Mesenchymal stem cell (in vitro differentiated cells and primary cell): ENCODE results near the gene DISC1.
A peak's percentile ranks its signal among the peaks of the same experiment; 100 is the strongest.

Experiments
- DNase-seq: peaks from one replicate; pipeline ENCODE4 v3.0.0-alpha.2; 2013
- H2AFZ ChIP-seq: one replicate; pipeline ENCODE4 v1.6.1; 2013; ENCODE audit warnings: low read depth, mild to moderate bottlenecking, control low read depth, inconsistent platforms, low read length, moderate library complexity
- H2AK5ac ChIP-seq: 2 replicates; pipeline ENCODE4 v1.6.1; 2013; ENCODE audit warnings: low read length, moderate library complexity, mild to moderate bottlenecking, inconsistent platforms; ENCODE audit not compliant: severe bottlenecking
- H2BK120ac ChIP-seq: one replicate; pipeline ENCODE4 v1.6.1; 2013; ENCODE audit warnings: low read depth, mild to moderate bottlenecking, inconsistent platforms, low read length, moderate library complexity
- H2BK12ac ChIP-seq, 2 experiments: one replicate each; pipeline ENCODE4 v1.6.1; 2013; ENCODE audit warnings: inconsistent platforms in 2 of 2, low read length in 2 of 2, mild to moderate bottlenecking in 2 of 2, moderate library complexity in 2 of 2, control low read depth in 1 of 2
- H2BK15ac ChIP-seq: one replicate; pipeline ENCODE4 v1.6.1; 2013; ENCODE audit warnings: mild to moderate bottlenecking, low read depth, inconsistent platforms; ENCODE audit not compliant: poor library complexity, severe bottlenecking
- H2BK5ac ChIP-seq: 2 replicates; pipeline ENCODE4 v1.6.1; 2013; ENCODE audit warnings: low read depth, mild to moderate bottlenecking, low read length, control low read depth, inconsistent platforms; ENCODE audit not compliant: poor library complexity, severe bottlenecking
- H3K14ac ChIP-seq, 2 experiments: one replicate each; pipeline ENCODE4 v1.6.1; 2013; ENCODE audit warnings: inconsistent platforms in 2 of 2, low read length in 2 of 2, control low read depth in 1 of 2, mild to moderate bottlenecking in 1 of 2, moderate library complexity in 1 of 2
- H3K18ac ChIP-seq, 2 experiments: one replicate each; pipeline ENCODE4 v1.6.1; 2013; ENCODE audit warnings: inconsistent platforms in 2 of 2, low read length in 2 of 2, control low read depth in 1 of 2, low read depth in 1 of 2, mild to moderate bottlenecking in 1 of 2
- H3K23ac ChIP-seq, 2 experiments: one replicate each; pipeline ENCODE4 v1.6.1; 2013; ENCODE audit warnings: inconsistent platforms in 2 of 2, low read length in 2 of 2, mild to moderate bottlenecking in 2 of 2, moderate library complexity in 2 of 2, control low read depth in 1 of 2
- H3K27ac ChIP-seq: 2 replicates; pipeline ENCODE4 v1.5.1; 2013; ENCODE audit warnings: mild to moderate bottlenecking, moderate library complexity, low read length, control low read depth, inconsistent platforms; ENCODE audit not compliant: poor library complexity, severe bottlenecking
- H3K27me3 ChIP-seq, 2 experiments: 2 replicates each; pipeline versions ENCODE4 v1.6.1 to v1.7.0; 2013; ENCODE audit warnings: low read length in 2 of 2, mild to moderate bottlenecking in 2 of 2, moderate library complexity in 2 of 2, control low read depth in 1 of 2, inconsistent platforms in 1 of 2; ENCODE audit not compliant: control insufficient read depth in 1 of 2, insufficient read depth in 1 of 2
- H3K36me3 ChIP-seq, 2 experiments: 2 replicates each; pipeline versions ENCODE4 v1.6.1 to v1.7.0; 2013; ENCODE audit warnings: low read length in 2 of 2, control low read depth in 1 of 2, inconsistent platforms in 1 of 2, low read depth in 1 of 2, mild to moderate bottlenecking in 1 of 2; ENCODE audit not compliant: insufficient read depth in 2 of 2, control insufficient read depth in 1 of 2
- H3K4ac ChIP-seq, 2 experiments: one replicate each; pipeline ENCODE4 v1.6.1; 2013; ENCODE audit warnings: inconsistent platforms in 2 of 2, low read length in 2 of 2, mild to moderate bottlenecking in 2 of 2, moderate library complexity in 2 of 2, control low read depth in 1 of 2, low read depth in 1 of 2
- H3K4me1 ChIP-seq: 2 replicates; pipeline ENCODE4 v1.6.1; 2013; ENCODE audit warnings: low read depth, low read length, control low read depth; ENCODE audit not compliant: control insufficient read depth, insufficient read depth
- H3K4me2 ChIP-seq: 2 replicates; pipeline ENCODE4 v1.6.1; 2013; ENCODE audit warnings: low read length, mild to moderate bottlenecking, inconsistent platforms; ENCODE audit not compliant: poor library complexity, severe bottlenecking
- H3K4me3 ChIP-seq, 2 experiments: 2 replicates each; pipeline versions ENCODE4 v1.5.1 to v1.7.0; 2013; ENCODE audit warnings: low read length in 2 of 2, mild to moderate bottlenecking in 2 of 2, control low read depth in 1 of 2, low read depth in 1 of 2; ENCODE audit not compliant: insufficient read depth in 1 of 2
- H3K79me1 ChIP-seq: replicated peaks from 2 replicates; pipeline ENCODE4 v1.6.1; 2013; ENCODE audit warnings: mild to moderate bottlenecking, control low read depth, low read length, inconsistent platforms; ENCODE audit not compliant: poor library complexity, severe bottlenecking
- H3K9ac ChIP-seq: 2 replicates; pipeline ENCODE4 v1.7.0; 2013; ENCODE audit warnings: mild to moderate bottlenecking, low read length, moderate library complexity
- H3K9me3 ChIP-seq: 2 replicates; pipeline ENCODE4 v1.7.0; 2013; ENCODE audit warnings: mild to moderate bottlenecking, low read length; ENCODE audit not compliant: control insufficient read depth
- H4K8ac ChIP-seq: one replicate; pipeline ENCODE4 v1.6.1; 2013; ENCODE audit warnings: inconsistent platforms, mild to moderate bottlenecking, low read length, moderate library complexity
- H4K91ac ChIP-seq: one replicate; pipeline ENCODE4 v1.6.1; 2013; ENCODE audit warnings: mild to moderate bottlenecking, low read length, inconsistent platforms
- WGBS: methylation state at CpG from one replicate; pipeline ENCODE4 v1.1.7; 2013; ENCODE audit warnings: mixed read lengths; 5-methylcytosine and 5-hydroxymethylcytosine counted together

The DISC1 gene

GRCh38 chr1:231594749-231595148, 31.8 kb upstream of the DISC1 start:
- H2AK5ac ChIP-seq, result no peak overlapping the region
- DNase-seq, result no peak
- H3K9ac ChIP-seq, result no peak overlapping the region
- H3K4me3 ChIP-seq, result no peak overlapping the region
- no peak overlapping the region for H4K8ac ChIP-seq
- no peak overlapping the region for H3K18ac ChIP-seq
- 94% methylated on average over 4 of the region's 4 CpGs for WGBS
- H3K23ac ChIP-seq, result no peak overlapping the region
- H2AFZ ChIP-seq, result no peak overlapping the region
- H2BK15ac ChIP-seq, result no peak overlapping the region
- no peak overlapping the region for H4K91ac ChIP-seq
- H3K14ac ChIP-seq, result no peak overlapping the region
- H2BK12ac ChIP-seq, result no peak overlapping the region
- no peak overlapping the region for H3K4me2 ChIP-seq
- H3K27ac ChIP-seq, result no peak overlapping the region
- H2BK120ac ChIP-seq, result no peak overlapping the region
- no peaks in the 10 kb centered on the region for H3K36me3 ChIP-seq
- no peaks in the 10 kb centered on the region for H3K27me3 ChIP-seq
- H3K79me1 ChIP-seq, result no peaks in the 10 kb centered on the region
- H3K4me1 ChIP-seq, result peaks cover 6% of the 10 kb centered on the region
- H2BK5ac ChIP-seq, result no peak overlapping the region
- no peak overlapping the region for H3K4ac ChIP-seq
- no peaks in the 10 kb centered on the region for H3K9me3 ChIP-seq

- Histone ChIP-seq H3K27ac (no peak overlapping the region), H4K8ac (no peak overlapping the region), H3K9me3 (no peaks in the 10 kb centered on the region), H2BK12ac (no peak overlapping the region), H2BK120ac (no peak overlapping the region), H3K27me3 (no peaks in the 10 kb centered on the region), H3K4me2 (no peak overlapping the region), H4K91ac (no peak overlapping the region), H3K14ac (no peak overlapping the region), H3K23ac (no peak overlapping the region), H3K36me3 (no peaks in the 10 kb centered on the region), H3K4me1 (peaks cover 6% of the 10 kb centered on the region), H3K4me3 (no peak overlapping the region), H3K79me1 (no peaks in the 10 kb centered on the region), H2AFZ (peak overlapping the region; percentile 27), H3K9ac (no peak overlapping the region), H2AK5ac (no peak overlapping the region), H3K18ac (peak overlapping the region in 1 of 2 experiments; percentile 40), H2BK5ac (no peak overlapping the region), H2BK15ac (no peak overlapping the region), H3K4ac (no peak overlapping the region)
- no peak for DNase-seq
- 33% methylated on average over 4 of the region's 5 CpGs for WGBS
Measured at GRCh38 chr1:231596337-231596791, 30.2 kb upstream of the DISC1 start.

- Histone ChIP-seq H3K27me3 (no peaks in the 10 kb centered on the region), H3K14ac (no peak overlapping the region), H3K36me3 (no peaks in the 10 kb centered on the region), H3K4me1 (peaks cover 6% of the 10 kb centered on the region), H4K91ac (no peak overlapping the region), H3K27ac (no peak overlapping the region), H2BK15ac (no peak overlapping the region), H3K23ac (no peak overlapping the region), H2BK120ac (no peak overlapping the region), H3K18ac (no peak overlapping the region), H2BK12ac (no peak overlapping the region), H2AK5ac (no peak overlapping the region), H3K9ac (no peak overlapping the region), H3K79me1 (no peaks in the 10 kb centered on the region), H3K4me2 (no peak overlapping the region), H2BK5ac (no peak overlapping the region), H2AFZ (no peak overlapping the region), H3K4me3 (no peak overlapping the region), H3K9me3 (no peaks in the 10 kb centered on the region), H3K4ac (no peak overlapping the region), H4K8ac (no peak overlapping the region)
- DNase-seq, result no peak
- WGBS, result no CpG with 5 or more reads among the region's 1 CpG
Measured at GRCh38 chr1:231597971-231598370, 28.6 kb upstream of the DISC1 start.

GRCh38 chr1:231600458-231600976, 26.1 kb upstream of the DISC1 start:
- Histone ChIP-seq H4K8ac (no peak overlapping the region), H3K27ac (no peak overlapping the region), H4K91ac (no peak overlapping the region), H3K9ac (peak overlapping the region; percentile 67), H2BK5ac (no peak overlapping the region), H3K36me3 (no peaks in the 10 kb centered on the region), H3K27me3 (no peaks in the 10 kb centered on the region), H2BK120ac (no peak overlapping the region), H2AFZ (no peak overlapping the region), H3K79me1 (no peaks in the 10 kb centered on the region), H2BK12ac (no peak overlapping the region), H3K4me1 (peaks cover 8% of the 10 kb centered on the region), H3K14ac (no peak overlapping the region), H3K23ac (no peak overlapping the region), H3K4ac (no peak overlapping the region), H2AK5ac (no peak overlapping the region), H3K18ac (no peak overlapping the region), H3K4me3 (peak overlapping the region in 1 of 2 experiments; percentile 10), H3K9me3 (no peaks in the 10 kb centered on the region), H2BK15ac (no peak overlapping the region), H3K4me2 (no peak overlapping the region)
- 21% methylated on average over 4 of the region's 7 CpGs for WGBS
- peak; percentile 62 for DNase-seq
